Gastroesophageal sphincter (tissue), 4 donors: ENCODE measurements around the gene ADRA2A. TPM values are rescaled to one million over a fixed set of nuclear protein-coding genes. Genes with fewer than 3 reads are reported as not detected.

Experiments
- ATAC-seq: fragments of 150-250 bp; one replicate; pipeline ENCODE4 v1.9.1; 2016; ENCODE audit warnings: mild to moderate bottlenecking, moderate library complexity
- H3K27ac ChIP-seq, 4 donors: fragments of 200-600 bp; sonication (generic) in 3 of 4; 1 replicate in 3 of 4; 2 replicates in 1 of 4; pipeline ENCODE4 v1.5.1; 2016 to 2019
- H3K27me3 ChIP-seq: fragments of 200-600 bp; sonication (generic); one replicate; pipeline ENCODE4 v1.5.1; 2019
- H3K36me3 ChIP-seq, 2 donors: fragments of 200-600 bp; sonication (generic); one replicate each; pipeline ENCODE4 v1.5.1; 2019; ENCODE audit warnings: control low read depth in 1 of 2
- H3K4me1 ChIP-seq, 3 donors: fragments of 200-600 bp; sonication (generic); 1 replicate in 2 of 3; 2 replicates in 1 of 3; pipeline ENCODE4 v1.5.1; 2016 to 2019; ENCODE audit warnings: control low read depth in 2 of 3
- H3K4me3 ChIP-seq, 2 donors: fragments of 200-600 bp; sonication (generic); one replicate each; pipeline ENCODE4 v1.5.1; 2019; ENCODE audit warnings: mild to moderate bottlenecking in 1 of 2, moderate library complexity in 1 of 2
- H3K9me3 ChIP-seq, 3 donors: fragments of 200-600 bp; sonication (generic); one replicate each; pipeline ENCODE4 v1.5.1; 2017 to 2019; ENCODE audit warnings: control low read depth in 2 of 3
- CTCF ChIP-seq, 4 experiments: fragments of 200-600 bp in 2 of 4; fragments of 450-650 bp in 2 of 4; sonication (generic) in 1 of 4; IDR thresholded peaks; one replicate each; pipeline ENCODE4 v1.5.1; 2017 to 2019; ENCODE audit warnings: antibody characterized with exemption in 4 of 4, mild to moderate bottlenecking in 2 of 4, moderate library complexity in 2 of 4
- EP300 ChIP-seq: sonication (generic); formaldehyde crosslinking; IDR thresholded peaks from one replicate; pipeline ENCODE4 v1.6.1; 2017; ENCODE audit warnings: antibody characterized with exemption, mild to moderate bottlenecking
- POLR2A ChIP-seq, 2 donors: fragments of 450-650 bp; IDR thresholded peaks; one replicate each; pipeline ENCODE4 v1.6.1; 2017; ENCODE audit warnings: antibody characterized with exemption in 2 of 2, mild to moderate bottlenecking in 2 of 2, moderate library complexity in 1 of 2
- POLR2AphosphoS5 ChIP-seq: sonication (generic); formaldehyde crosslinking; IDR thresholded peaks from one replicate; pipeline ENCODE4 v1.6.1; 2017; ENCODE audit warnings: antibody characterized with exemption
- WGBS, 2 donors: methylation state at CpG; one replicate each; pipeline ENCODE4 v1.1.5; 2018; ENCODE audit warnings: low coverage in 1 of 2; 5-methylcytosine and 5-hydroxymethylcytosine counted together
- total RNA-seq, 4 donors: library from RNA; depleted of rRNA; stranded (reverse); fragments of >200 nt; gene quantifications; one replicate each; pipeline ENCODE4 v1.1.0, GENCODE V29; 2016

ADRA2A gene
- total RNA-seq, 4 donors from 2014 or later = 0.62 to 2.7 (median 1.6) TPM

- H3K27ac ChIP-seq = no peak overlapping the region
- TF ChIP-seq POLR2A (IDR thresholded peaks at IDR 0.05) = no peak
- no peak for TF ChIP-seq CTCF (IDR thresholded peaks at IDR 0.05)
- H3K27me3 ChIP-seq = no peaks in the 10 kb centered on the region
- H3K4me3 ChIP-seq = no peak overlapping the region
- H3K9me3 ChIP-seq = peaks cover 0 to 45% (median 0%) of the 10 kb centered on the region in 3 donors
- H3K4me1 ChIP-seq = no peaks in the 10 kb centered on the region
- no peak for ATAC-seq
- no peaks in the 10 kb centered on the region for H3K36me3 ChIP-seq
Measured at GRCh38 chr10:111037858-111038257, 39.0 kb upstream of the ADRA2A start.

GRCh38 chr10:111039522-111039921, 37.3 kb upstream of the ADRA2A start:
- TF ChIP-seq POLR2AphosphoS5 = no peak
- no peak for TF ChIP-seq POLR2A (IDR thresholded peaks at IDR 0.05)
- TF ChIP-seq CTCF (IDR thresholded peaks at IDR 0.05) = no peak
- TF ChIP-seq EP300 = no peak
- Histone ChIP-seq H3K9me3 (peaks cover 0 to 46% (median 0%) of the 10 kb centered on the region in 3 donors), H3K4me3 (no peak overlapping the region), H3K27me3 (no peaks in the 10 kb centered on the region), H3K4me1 (no peaks in the 10 kb centered on the region), H3K36me3 (no peaks in the 10 kb centered on the region), H3K27ac (no peak overlapping the region)
- ATAC-seq = no peak
- 81 to 90% methylated on average over 2 of the region's 2 CpGs for WGBS, 2 donors

GRCh38 chr10:111057006-111057405, 19.8 kb upstream of the ADRA2A start:
- WGBS, 2 donors = 54 to 80% methylated on average over 1 of the region's 1 CpG
- no peaks in the 10 kb centered on the region for H3K4me1 ChIP-seq
- ATAC-seq = no peak
- no peaks in the 10 kb centered on the region for H3K36me3 ChIP-seq
- TF ChIP-seq EP300 = no peak
- TF ChIP-seq POLR2A (IDR thresholded peaks at IDR 0.05) = no peak
- no peak for TF ChIP-seq CTCF (IDR thresholded peaks at IDR 0.05)
- no peak for TF ChIP-seq POLR2AphosphoS5
- peaks cover 24% of the 10 kb centered on the region for H3K27me3 ChIP-seq
- H3K27ac ChIP-seq = no peak overlapping the region
- peaks cover 0 to 32% (median 0%) of the 10 kb centered on the region in 3 donors for H3K9me3 ChIP-seq
- H3K4me3 ChIP-seq = no peak overlapping the region

GRCh38 chr10:111063471-111063870, 13.4 kb upstream of the ADRA2A start:
- no peak for ATAC-seq
- H3K27ac ChIP-seq = no peak overlapping the region
- H3K4me3 ChIP-seq = no peak overlapping the region
- H3K4me1 ChIP-seq = no peaks in the 10 kb centered on the region
- H3K27me3 ChIP-seq = peaks cover 24% of the 10 kb centered on the region
- TF ChIP-seq CTCF (IDR thresholded peaks at IDR 0.05) (no peak), POLR2A (IDR thresholded peaks at IDR 0.05) (no peak), POLR2AphosphoS5 (no peak), EP300 (no peak)
- H3K36me3 ChIP-seq = no peaks in the 10 kb centered on the region
- 81 to 95% methylated on average over 2 of the region's 2 CpGs for WGBS, 2 donors
- peaks cover 0 to 15% (median 0%) of the 10 kb centered on the region in 3 donors for H3K9me3 ChIP-seq

GRCh38 chr10:111072232-111072631, 4.6 kb upstream of the ADRA2A start:
- TF ChIP-seq CTCF (IDR thresholded peaks at IDR 0.05) (no peak), POLR2A (IDR thresholded peaks at IDR 0.05) (no peak)
- peaks cover 0 to 18% (median 13%) of the 10 kb centered on the region in 3 donors for H3K4me1 ChIP-seq
- H3K9me3 ChIP-seq = peaks cover 0 to 8% (median 0%) of the 10 kb centered on the region in 3 donors
- no peak overlapping the region for H3K4me3 ChIP-seq
- no peak overlapping the region for H3K27ac ChIP-seq
- H3K27me3 ChIP-seq = peaks cover 61% of the 10 kb centered on the region
- H3K36me3 ChIP-seq = no peaks in the 10 kb centered on the region
- no peak for ATAC-seq
- 18 to 32% methylated on average over 1 to 2 of the region's 3 CpGs for WGBS, 2 donors
